Fibroblast of lung (primary cell): ENCODE measurements around the gene IL1A.

Experiments used
- EZH2 ChIP-seq: IDR thresholded peaks from 2 replicates; pipeline ENCODE4 v1.5.1; 2012; ENCODE audit warnings: low read length, control low read depth, mild to moderate bottlenecking; ENCODE audit errors: missing control alignments
- TF ChIP-seq, protein P1 (sequence below), 2 donors: IDR thresholded peaks in 1 of 2; conservative IDR thresholded peaks in 1 of 2; 1 replicate in 1 of 2; 2 replicates in 1 of 2; pipeline ENCODE4 v1.5.1; 2011 to 2012; ENCODE audit warnings: low read length in 2 of 2, control low read depth in 1 of 2, inconsistent platforms in 1 of 2, low read depth in 1 of 2, mild to moderate bottlenecking in 1 of 2

DNA sequence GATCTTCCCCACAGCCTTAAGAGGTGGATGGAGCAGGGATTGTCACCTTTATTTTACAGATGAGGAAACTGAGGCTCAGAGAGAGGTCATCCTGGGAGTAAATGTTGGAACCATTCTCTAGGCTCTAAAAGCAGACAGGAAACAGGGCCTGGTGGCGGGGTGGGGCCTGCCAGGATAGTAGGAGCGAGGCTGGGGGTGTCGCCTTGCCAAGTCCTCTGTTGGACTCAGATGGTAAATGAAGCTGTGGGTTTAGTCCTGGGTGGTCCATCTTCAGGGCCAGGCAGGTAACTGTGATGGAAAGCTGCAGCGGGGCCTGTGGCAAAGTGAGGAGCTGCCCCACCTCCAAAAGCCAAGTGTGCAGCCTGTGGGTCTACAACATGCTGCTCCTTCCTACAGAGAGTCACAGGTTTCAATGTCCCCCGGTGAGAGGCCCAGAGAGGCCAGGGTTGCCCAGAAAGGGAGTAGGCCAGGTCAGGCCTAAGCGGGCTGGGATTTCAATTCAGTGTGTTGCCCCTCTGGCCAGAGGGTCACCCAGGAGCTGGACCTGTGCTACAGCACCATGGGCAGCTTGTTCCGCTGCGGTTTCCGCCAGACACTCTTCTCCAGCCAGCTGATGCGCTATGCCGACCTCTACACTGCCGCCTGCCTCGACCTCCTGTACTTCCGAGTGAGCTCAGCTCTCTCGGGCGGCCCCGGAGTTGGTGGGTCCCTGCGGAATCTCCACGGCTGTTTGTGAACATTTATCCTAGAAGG, 56.8 kb downstream of the IL1A start:
- TF ChIP-seq, protein P1, sequence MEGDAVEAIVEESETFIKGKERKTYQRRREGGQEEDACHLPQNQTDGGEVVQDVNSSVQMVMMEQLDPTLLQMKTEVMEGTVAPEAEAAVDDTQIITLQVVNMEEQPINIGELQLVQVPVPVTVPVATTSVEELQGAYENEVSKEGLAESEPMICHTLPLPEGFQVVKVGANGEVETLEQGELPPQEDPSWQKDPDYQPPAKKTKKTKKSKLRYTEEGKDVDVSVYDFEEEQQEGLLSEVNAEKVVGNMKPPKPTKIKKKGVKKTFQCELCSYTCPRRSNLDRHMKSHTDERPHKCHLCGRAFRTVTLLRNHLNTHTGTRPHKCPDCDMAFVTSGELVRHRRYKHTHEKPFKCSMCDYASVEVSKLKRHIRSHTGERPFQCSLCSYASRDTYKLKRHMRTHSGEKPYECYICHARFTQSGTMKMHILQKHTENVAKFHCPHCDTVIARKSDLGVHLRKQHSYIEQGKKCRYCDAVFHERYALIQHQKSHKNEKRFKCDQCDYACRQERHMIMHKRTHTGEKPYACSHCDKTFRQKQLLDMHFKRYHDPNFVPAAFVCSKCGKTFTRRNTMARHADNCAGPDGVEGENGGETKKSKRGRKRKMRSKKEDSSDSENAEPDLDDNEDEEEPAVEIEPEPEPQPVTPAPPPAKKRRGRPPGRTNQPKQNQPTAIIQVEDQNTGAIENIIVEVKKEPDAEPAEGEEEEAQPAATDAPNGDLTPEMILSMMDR (conservative IDR thresholded peaks at IDR 0.05 in 1 of 2, IDR thresholded peaks at IDR 0.05 in 1 of 2; ENCODE audit: low read depth in 1 of 2, low read length in 2 of 2) = no peak
- no peak for TF ChIP-seq EZH2
